Activated CD8-positive, alpha-beta T cell treated with anti-CD3 and anti-CD28 coated beads for 36 hours (primary cell): ENCODE data around the gene STARD7. TPM values are rescaled to one million over a fixed set of nuclear protein-coding genes. Genes with fewer than 3 reads are reported as not detected.
A peak's percentile ranks its signal among the peaks of the same experiment; 100 is the strongest.

Source experiments
- ATAC-seq: fragments of 200-7000 bp; cut with Tn5 transposase; one replicate; pipeline ENCODE4 v1.10.0; 2021; ENCODE audit warnings: mild to moderate bottlenecking, moderate library complexity
- CTCF ChIA-PET: fragments of 350-600 bp; sonication (Branson Sonifier 250); formaldehyde crosslinking; loops from one replicate; lab custom pipeline; 2021; ENCODE audit warnings: antibody characterized with exemption; lab: Charles Lee
- POLR2A ChIA-PET: fragments of 350-600 bp; sonication (Branson Sonifier 250); formaldehyde crosslinking; loops from one replicate; lab custom pipeline; 2021; ENCODE audit warnings: antibody characterized with exemption; lab: Charles Lee
- DNase-seq: peaks from one replicate; pipeline ENCODE4 v3.0.0-alpha.2; 2020
- H3K27ac Mint-ChIP-seq: one replicate; pipeline ENCODE4 v1.8.0; 2021; ENCODE audit warnings: mild to moderate bottlenecking, mixed read lengths
- H3K27me3 Mint-ChIP-seq: one replicate; pipeline ENCODE4 v1.8.0; 2021; ENCODE audit warnings: mixed read lengths
- H3K36me3 Mint-ChIP-seq: one replicate; pipeline ENCODE4 v1.8.0; 2021; ENCODE audit warnings: low read depth, mixed read lengths
- H3K4me1 Mint-ChIP-seq: one replicate; pipeline ENCODE4 v1.8.0; 2021; ENCODE audit warnings: low read depth, mixed read lengths
- H3K4me3 Mint-ChIP-seq: one replicate; pipeline ENCODE4 v1.8.0; 2021; ENCODE audit warnings: mild to moderate bottlenecking, moderate library complexity, mixed read lengths
- H3K9me3 Mint-ChIP-seq: one replicate; pipeline ENCODE4 v1.8.0; 2021; ENCODE audit warnings: mixed read lengths
- intact Hi-C: fragments of 100-400 bp; cut with micrococcal nuclease; formaldehyde crosslinking; loops from one replicate; pipeline ENCODE4 v1.10.0; 2022
- total RNA-seq, 2 experiments: library from RNA; stranded (reverse); gene quantifications; one replicate each; pipeline ENCODE4 v1.2.3, GENCODE V29; 2021
- TF ChIP-seq, protein P1 (sequence below): fragments of 200-600 bp; IDR thresholded peaks from one replicate; pipeline ENCODE4 v1.8.0; 2022; ENCODE audit warnings: antibody characterized with exemption, mild to moderate bottlenecking

STARD7 gene
- total RNA-seq, 2 experiments from 2014 or later = 145 to 149 TPM

- ChIA-PET CTCF (interaction anchor here (1.3 to 3.2 kb wide), 4 partner anchors 10 to 164 kb away, joined by 3 to 10 read pairs (median 4); no protein-coding TSS in a partner anchor), POLR2A (interaction anchor here (1.1 kb wide), 1 partner anchor 11 kb away, joined by 3 read pairs; no protein-coding TSS in a partner anchor)
- Mint-ChIP-seq H3K4me1 (peaks cover 3% of the 10 kb centered on the region), H3K36me3 (peaks cover 36% of the 10 kb centered on the region), H3K4me3 (no peak overlapping the region), H3K9me3 (no peaks in the 10 kb centered on the region), H3K27me3 (no peaks in the 10 kb centered on the region), H3K27ac (peak overlapping the region; percentile 25)
- ATAC-seq (no peak), DNase-seq (no peak)
- intact Hi-C loops = no loop called here
- TF ChIP-seq, protein P1, sequence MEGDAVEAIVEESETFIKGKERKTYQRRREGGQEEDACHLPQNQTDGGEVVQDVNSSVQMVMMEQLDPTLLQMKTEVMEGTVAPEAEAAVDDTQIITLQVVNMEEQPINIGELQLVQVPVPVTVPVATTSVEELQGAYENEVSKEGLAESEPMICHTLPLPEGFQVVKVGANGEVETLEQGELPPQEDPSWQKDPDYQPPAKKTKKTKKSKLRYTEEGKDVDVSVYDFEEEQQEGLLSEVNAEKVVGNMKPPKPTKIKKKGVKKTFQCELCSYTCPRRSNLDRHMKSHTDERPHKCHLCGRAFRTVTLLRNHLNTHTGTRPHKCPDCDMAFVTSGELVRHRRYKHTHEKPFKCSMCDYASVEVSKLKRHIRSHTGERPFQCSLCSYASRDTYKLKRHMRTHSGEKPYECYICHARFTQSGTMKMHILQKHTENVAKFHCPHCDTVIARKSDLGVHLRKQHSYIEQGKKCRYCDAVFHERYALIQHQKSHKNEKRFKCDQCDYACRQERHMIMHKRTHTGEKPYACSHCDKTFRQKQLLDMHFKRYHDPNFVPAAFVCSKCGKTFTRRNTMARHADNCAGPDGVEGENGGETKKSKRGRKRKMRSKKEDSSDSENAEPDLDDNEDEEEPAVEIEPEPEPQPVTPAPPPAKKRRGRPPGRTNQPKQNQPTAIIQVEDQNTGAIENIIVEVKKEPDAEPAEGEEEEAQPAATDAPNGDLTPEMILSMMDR = no peak
Observed at GRCh38 chr2:96186562-96186961, 22.1 kb downstream of the STARD7 start.

- CTCF ChIA-PET = interaction anchor here (1.5 to 3.2 kb wide), 4 partner anchors 9 to 163 kb away, joined by 3 to 10 read pairs (median 5); no protein-coding TSS in a partner anchor
- intact Hi-C loops = no loop called here
- TF ChIP-seq, protein P1 = no peak
- H3K27me3 Mint-ChIP-seq = no peaks in the 10 kb centered on the region
- H3K9me3 Mint-ChIP-seq = no peaks in the 10 kb centered on the region
- no peak overlapping the region for H3K27ac Mint-ChIP-seq
- H3K4me3 Mint-ChIP-seq = no peak overlapping the region
- DNase-seq = no peak
- no peak for ATAC-seq
- POLR2A ChIA-PET = interaction anchor here (1.5 kb wide), 1 partner anchor 23 kb away, joined by 4 read pairs; the partner anchor contains the start of gene STARD7
- H3K36me3 Mint-ChIP-seq = peaks cover 30% of the 10 kb centered on the region
- peaks cover 10% of the 10 kb centered on the region for H3K4me1 Mint-ChIP-seq
Observed at GRCh38 chr2:96185516-96185915, 23.1 kb downstream of the STARD7 start.

DNA sequence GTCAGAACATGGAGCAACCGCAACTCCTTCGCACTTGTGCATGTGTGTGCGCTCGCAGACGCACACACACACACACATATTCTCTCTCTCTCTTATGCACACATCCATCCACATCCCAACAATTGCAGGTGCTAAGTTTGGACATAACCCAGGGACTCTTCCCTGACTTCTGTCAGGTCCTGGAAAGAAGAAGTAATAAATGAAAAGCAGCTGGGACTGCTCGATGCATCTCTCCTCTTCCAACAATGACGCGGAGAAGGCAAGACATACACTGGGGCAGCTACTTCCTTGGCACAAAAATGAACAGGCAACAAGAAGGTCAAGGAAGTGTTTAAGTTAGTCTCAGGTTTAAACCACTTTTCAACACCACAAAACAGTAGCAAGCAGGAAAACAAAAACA lies 23.6 kb downstream of the STARD7 start:
- Mint-ChIP-seq H3K4me1 (peaks cover 12% of the 10 kb centered on the region), H3K36me3 (peaks cover 30% of the 10 kb centered on the region), H3K4me3 (no peak overlapping the region), H3K27ac (no peak overlapping the region), H3K27me3 (no peaks in the 10 kb centered on the region), H3K9me3 (no peaks in the 10 kb centered on the region)
- DNase-seq (no peak), ATAC-seq (no peak)
- CTCF ChIA-PET = interaction anchor here (1.5 to 3.2 kb wide), 3 partner anchors 11 to 163 kb away, joined by 4 to 10 read pairs (median 6); no protein-coding TSS in a partner anchor
- POLR2A ChIA-PET = interaction anchor here (1.5 kb wide), 1 partner anchor 23 kb away, joined by 4 read pairs; the partner anchor contains the start of gene STARD7
- intact Hi-C loops = no loop called here
- TF ChIP-seq, protein P1 = no peak

DNA sequence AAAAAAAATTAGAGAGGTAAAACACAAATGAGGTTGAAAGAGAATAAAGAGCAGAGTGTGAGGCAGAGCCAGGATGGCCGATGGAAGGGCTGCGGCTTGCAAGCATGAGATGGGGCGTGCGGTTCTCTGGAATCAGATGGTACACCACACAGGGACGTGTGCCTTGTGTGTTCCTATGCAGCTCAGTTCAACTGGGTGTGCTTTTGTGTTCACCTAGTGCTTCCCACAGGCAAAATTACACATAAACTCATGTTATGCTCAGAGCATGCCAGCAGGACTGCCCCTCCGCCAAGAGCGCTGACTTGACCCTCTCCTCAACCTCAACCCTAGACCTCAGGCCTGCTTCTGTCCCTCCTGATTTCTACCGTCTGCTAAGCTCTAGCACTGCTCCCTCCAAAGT lies 24.4 kb downstream of the STARD7 start:
- no peaks in the 10 kb centered on the region for H3K27me3 Mint-ChIP-seq
- DNase-seq (no peak), ATAC-seq (no peak)
- peaks cover 29% of the 10 kb centered on the region for H3K36me3 Mint-ChIP-seq
- no peaks in the 10 kb centered on the region for H3K9me3 Mint-ChIP-seq
- H3K4me3 Mint-ChIP-seq = no peak overlapping the region
- peaks cover 12% of the 10 kb centered on the region for H3K4me1 Mint-ChIP-seq
- POLR2A ChIA-PET = no interaction called here
- TF ChIP-seq, protein P1 = no peak
- H3K27ac Mint-ChIP-seq = peak overlapping the region; percentile 15
- intact Hi-C loops = no loop called here
- CTCF ChIA-PET = interaction anchor here (2.8 to 3.2 kb wide), 2 partner anchors 10 to 191 kb away, joined by 8 to 10 read pairs; no protein-coding TSS in a partner anchor

- ChIA-PET POLR2A (interaction anchor here (1.3 to 3.3 kb wide), 3 partner anchors 10 to 39 kb away, joined by 5 to 17 read pairs (median 6); no protein-coding TSS in a partner anchor), CTCF (interaction anchor here (1.1 to 2.8 kb wide), 8 partner anchors 39 to 188 kb away, joined by 3 to 14 read pairs (median 6); partner anchors contain the start of gene ADRA2B)
- TF ChIP-seq, protein P1 = no peak
- Mint-ChIP-seq H3K27me3 (no peaks in the 10 kb centered on the region), H3K36me3 (peaks cover 21% of the 10 kb centered on the region), H3K4me1 (peaks cover 12% of the 10 kb centered on the region), H3K27ac (no peak overlapping the region), H3K4me3 (no peak overlapping the region), H3K9me3 (no peaks in the 10 kb centered on the region)
- intact Hi-C loops = no loop called here
- no peak for DNase-seq
- ATAC-seq = no peak
Observed at GRCh38 chr2:96181529-96181928, 27.1 kb downstream of the STARD7 start.
